NCI-H82 treated with DMSO at 0.1 percent for 48 hours (cell line): ENCODE measurements around the gene CENPX.
A peak's percentile ranks its signal among the peaks of the same experiment; 100 is the strongest.

Source experiments
- DNase-seq: peaks from one replicate; lab custom pipeline; 2025; ENCODE audit not compliant: unreplicated experiment; lab: John Stamatoyannopoulos, UW

The CENPX gene

GRCh38 chr17:82055023-82055964 lies 32.6 kb upstream of the CENPX start:
- DNase-seq, result no peak

- no peak for DNase-seq
Observed at GRCh38 chr17:82054351-82055022, 31.8 kb upstream of the CENPX start.

DNA sequence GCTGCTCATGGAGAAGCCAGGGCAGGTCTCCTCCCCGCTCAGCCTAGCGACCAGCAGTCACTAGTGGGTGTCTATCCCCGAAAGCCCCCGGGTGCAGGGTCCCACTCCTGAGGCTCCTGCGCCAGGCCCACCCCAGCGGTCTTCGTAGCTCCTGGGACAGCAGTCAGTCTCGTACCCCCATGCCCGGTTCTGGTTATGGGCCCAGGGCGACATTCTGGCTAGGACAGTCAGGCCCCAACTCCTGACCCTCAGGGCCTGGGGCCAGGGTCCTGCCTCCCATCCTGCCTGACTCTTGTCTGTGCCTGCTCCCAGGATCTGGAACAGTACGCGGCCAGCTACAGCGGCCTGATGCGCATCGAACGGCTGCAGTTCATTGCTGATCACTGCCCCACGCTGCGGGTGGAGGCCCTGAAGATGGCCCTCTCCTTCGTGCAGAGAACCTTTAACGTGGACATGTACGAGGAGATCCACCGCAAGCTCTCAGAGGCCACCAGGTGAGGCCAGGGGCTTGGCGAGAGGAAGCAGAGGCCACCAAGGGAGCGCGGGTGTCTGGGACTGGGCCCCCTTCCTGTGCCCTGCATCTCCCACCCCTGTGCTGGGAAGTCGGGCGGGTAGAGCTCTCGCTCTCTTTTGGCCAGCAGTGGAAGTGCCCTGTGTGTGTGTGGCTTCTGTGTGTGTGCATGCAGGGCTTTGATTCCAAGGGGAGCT lies 31.0 kb upstream of the CENPX start:
- DNase-seq, result no peak

GRCh38 chr17:82053130-82053529 lies 30.5 kb upstream of the CENPX start:
- DNase-seq, result no peak

DNA sequence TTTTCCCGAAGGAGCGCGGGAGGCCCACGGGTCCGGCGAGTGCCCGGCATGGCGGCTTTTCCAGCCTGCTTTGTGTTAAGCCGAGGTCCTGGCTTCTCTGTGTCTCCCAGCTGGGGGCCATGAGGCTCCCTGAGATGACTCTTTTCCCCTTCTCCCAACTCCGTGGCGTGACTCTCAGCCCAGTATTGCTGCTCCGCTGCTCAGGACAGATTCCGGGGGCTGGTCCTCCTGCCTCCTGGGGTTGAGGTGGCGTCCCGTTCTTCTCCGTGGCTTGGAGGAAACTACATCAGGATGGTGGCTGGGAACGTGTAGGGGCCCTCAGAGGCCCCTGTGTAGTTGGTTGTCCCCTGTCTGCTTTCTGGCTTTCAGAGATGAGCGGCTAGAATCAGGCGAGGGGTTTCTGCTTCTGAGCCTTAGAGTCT lies 30.0 kb upstream of the CENPX start:
- no peak for DNase-seq

DNA sequence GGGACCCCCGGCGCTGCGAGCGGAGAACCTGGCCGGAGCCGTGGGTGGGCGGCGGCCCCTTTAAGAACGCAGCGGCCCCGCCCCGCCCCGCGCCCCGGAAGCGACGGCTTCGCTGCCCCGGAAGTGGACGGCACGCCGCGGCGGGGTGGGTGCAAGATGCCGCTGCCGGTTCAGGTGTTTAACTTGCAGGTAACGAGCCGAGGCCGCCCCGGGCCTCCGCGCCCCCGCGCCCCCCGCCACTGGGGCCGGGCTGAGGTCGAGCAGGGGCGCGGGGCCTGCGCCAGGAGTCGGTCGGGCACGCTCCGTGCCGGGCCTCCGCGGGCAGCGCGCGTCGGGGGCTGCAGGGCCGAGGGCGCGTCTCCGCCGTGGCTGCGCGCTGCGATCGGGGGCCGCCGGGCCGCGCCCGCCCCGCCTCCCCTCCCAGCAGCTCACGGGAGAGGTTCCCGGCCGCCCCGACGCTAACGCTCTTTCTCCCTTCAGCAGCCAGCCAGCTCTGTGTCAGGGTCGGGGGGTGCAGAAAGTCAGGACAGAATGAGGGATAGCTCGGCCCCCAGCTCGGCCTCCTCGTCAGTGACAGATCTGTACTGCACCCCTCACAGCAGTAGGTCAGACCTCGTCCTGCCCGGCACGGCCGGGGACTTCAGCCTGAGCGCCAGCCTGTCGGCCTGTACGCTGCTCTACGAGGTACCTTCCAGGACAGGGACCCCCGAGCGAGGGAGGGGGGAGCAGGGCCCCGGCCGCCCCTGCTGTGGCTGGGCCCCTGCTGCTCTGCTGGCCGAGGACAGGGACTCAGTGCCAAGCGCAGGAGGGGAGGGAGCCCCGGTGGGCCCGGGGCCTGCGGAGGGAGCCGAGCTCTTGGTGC lies 29.3 kb upstream of the CENPX start, which contains the start of the genes GPS1 and RFNG:
GPS1 (plus strand) TSS at position 123 of the 862 bp plus-strand sequence; CDS start at position 157, 34 bp downstream.
RFNG (minus strand) TSS at position 36 of the 862 bp plus-strand sequence. CDS start 45 bp downstream, outside the sequence.
- DNase-seq, result peak; percentile 5

- DNase-seq, result no peak
Observed at GRCh38 chr17:82050761-82051641, 28.3 kb upstream of the CENPX start.

GRCh38 chr17:82050152-82050760 lies 27.6 kb upstream of the CENPX start:
- DNase-seq, result no peak

DNA sequence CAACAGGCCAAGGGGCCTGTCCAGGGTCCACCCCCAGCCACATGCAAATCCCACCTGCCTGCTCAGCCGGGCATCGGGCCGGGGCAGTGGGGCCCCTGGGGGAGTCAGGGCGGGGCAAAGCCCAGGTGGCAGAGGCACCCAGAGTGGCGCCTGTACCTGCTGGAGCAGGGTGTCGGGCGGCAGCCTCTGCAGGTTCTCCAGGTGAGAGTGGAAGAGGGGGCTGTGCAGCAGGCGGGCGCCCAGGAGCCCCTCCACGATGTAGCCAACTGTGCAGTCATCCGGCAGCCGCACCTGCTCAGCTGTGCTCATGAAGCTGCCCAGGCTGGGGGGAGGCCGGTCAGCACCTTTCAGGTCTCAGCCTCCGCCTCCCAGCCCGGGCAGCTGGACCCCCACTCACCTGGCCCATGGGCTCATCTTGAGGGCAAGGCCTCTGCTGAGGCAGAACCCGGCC lies 26.9 kb upstream of the CENPX start:
- no peak for DNase-seq

- no peak for DNase-seq
Observed at GRCh38 chr17:82049106-82049505, 26.4 kb upstream of the CENPX start.

GRCh38 chr17:82048571-82048971 lies 25.9 kb upstream of the CENPX start:
- DNase-seq, result no peak

- DNase-seq, result no peak
Observed at GRCh38 chr17:82047914-82048570, 25.4 kb upstream of the CENPX start.

- DNase-seq, result no peak
Observed at GRCh38 chr17:82047379-82047778, 24.7 kb upstream of the CENPX start.

DNA sequence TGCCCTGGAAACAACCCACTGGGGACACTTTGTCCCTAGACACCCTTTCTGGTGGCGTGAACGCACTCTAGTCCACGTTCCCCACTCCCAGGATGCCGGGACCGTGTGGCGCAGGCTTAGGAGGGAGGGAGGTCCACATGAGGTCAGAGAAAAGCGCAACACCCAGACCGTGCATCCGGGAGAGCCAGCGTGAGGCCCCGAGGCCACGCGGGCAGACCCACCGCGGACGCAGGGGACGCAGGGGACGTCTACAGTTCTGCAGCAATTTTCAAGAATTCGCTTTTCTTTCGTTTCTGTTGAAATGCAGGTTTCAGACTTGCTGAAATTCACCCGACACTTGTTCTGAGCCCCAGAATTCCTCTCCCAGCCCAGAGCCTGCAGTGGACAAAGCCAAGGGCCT lies 24.2 kb upstream of the CENPX start:
- no peak for DNase-seq

- no peak for DNase-seq
Observed at GRCh38 chr17:82045936-82046484, 23.3 kb upstream of the CENPX start.

GRCh38 chr17:82043507-82043906 lies 20.8 kb upstream of the CENPX start:
- DNase-seq, result no peak

GRCh38 chr17:82042649-82043048 lies 20.0 kb upstream of the CENPX start:
- DNase-seq, result no peak
